ENCODE results near the gene SLC2A11. TPM values are rescaled to one million over a fixed set of nuclear protein-coding genes. Genes with fewer than 3 reads are reported as not detected.

SLC2A11 gene
- total RNA-seq, 2 experiments from 2014 or later, result 9.9 to 11.5 TPM

DNA sequence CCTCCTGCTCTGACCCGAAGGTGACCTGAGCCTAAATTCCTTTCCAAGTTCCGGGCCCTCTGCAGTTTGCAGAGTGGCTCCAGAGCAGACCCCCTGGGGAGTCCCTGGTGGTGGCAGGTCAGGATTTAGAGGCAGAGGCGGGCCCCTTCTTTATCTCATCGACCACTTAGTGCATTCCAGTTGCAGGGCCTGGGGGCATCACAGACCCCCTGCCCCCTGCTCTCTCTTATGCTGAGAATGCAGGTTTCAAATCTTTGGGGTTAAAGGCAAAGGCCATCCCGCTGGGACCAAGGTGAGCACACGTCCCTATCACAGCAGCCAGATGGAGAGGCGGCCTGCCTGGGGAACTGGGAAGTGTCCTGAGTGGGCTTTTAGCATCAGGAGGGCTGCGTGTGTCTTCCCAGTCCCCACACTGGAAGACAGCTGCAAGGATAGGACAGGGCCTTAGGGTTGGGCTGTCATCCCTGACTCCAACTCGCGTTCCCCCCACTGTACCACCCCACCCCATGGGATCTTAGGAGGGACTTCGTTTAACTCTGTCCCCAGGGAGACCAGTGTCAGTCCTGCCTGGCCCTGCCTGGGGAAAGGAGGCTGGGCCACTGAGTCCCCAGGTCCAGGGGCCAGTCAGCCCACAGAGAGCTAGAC, 30.2 kb upstream of the SLC2A11 start:
- no peak for ATAC-seq (ENCODE audit: poor library complexity)
- no peak overlapping the region for H3K27ac ChIP-seq (ENCODE audit: low read depth in 1 of 2, low read length in 2 of 2)
- Mint-ChIP-seq H3K27ac (no peak overlapping the region), H3K9me3 (no peaks in the 10 kb centered on the region), H3K36me3 (ENCODE audit: low read depth) (peaks cover 69% of the 10 kb centered on the region), H3K27me3 (no peaks in the 10 kb centered on the region), H3K4me1 (ENCODE audit: low read depth) (no peaks in the 10 kb centered on the region), H3K4me3 (no peak overlapping the region)
- H3K36me3 ChIP-seq (ENCODE audit: insufficient read depth, low read length), result peaks cover 73% of the 10 kb centered on the region
- DNase-seq, result no peak
- H3K4me1 ChIP-seq (ENCODE audit: insufficient read depth, low read length), result no peaks in the 10 kb centered on the region
- TF ChIP-seq, protein P1, sequence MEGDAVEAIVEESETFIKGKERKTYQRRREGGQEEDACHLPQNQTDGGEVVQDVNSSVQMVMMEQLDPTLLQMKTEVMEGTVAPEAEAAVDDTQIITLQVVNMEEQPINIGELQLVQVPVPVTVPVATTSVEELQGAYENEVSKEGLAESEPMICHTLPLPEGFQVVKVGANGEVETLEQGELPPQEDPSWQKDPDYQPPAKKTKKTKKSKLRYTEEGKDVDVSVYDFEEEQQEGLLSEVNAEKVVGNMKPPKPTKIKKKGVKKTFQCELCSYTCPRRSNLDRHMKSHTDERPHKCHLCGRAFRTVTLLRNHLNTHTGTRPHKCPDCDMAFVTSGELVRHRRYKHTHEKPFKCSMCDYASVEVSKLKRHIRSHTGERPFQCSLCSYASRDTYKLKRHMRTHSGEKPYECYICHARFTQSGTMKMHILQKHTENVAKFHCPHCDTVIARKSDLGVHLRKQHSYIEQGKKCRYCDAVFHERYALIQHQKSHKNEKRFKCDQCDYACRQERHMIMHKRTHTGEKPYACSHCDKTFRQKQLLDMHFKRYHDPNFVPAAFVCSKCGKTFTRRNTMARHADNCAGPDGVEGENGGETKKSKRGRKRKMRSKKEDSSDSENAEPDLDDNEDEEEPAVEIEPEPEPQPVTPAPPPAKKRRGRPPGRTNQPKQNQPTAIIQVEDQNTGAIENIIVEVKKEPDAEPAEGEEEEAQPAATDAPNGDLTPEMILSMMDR (IDR thresholded peaks at IDR 0.05), result no peak
- H3K4me3 ChIP-seq (ENCODE audit: low read length), result no peak overlapping the region
- intact Hi-C loops (cut with DNase I, micrococcal nuclease), result no loop called here
- no peaks in the 10 kb centered on the region for H3K9me3 ChIP-seq (ENCODE audit: control insufficient read depth in 1 of 2, insufficient read depth in 1 of 2, low read length in 2 of 2)
- H3K27me3 ChIP-seq (ENCODE audit: control insufficient read depth in 1 of 2, insufficient read depth in 2 of 2, low read length in 2 of 2), result no peaks in the 10 kb centered on the region
- POLR2A ChIA-PET, result no interaction called here
- CTCF ChIA-PET, result no interaction called here

DNA sequence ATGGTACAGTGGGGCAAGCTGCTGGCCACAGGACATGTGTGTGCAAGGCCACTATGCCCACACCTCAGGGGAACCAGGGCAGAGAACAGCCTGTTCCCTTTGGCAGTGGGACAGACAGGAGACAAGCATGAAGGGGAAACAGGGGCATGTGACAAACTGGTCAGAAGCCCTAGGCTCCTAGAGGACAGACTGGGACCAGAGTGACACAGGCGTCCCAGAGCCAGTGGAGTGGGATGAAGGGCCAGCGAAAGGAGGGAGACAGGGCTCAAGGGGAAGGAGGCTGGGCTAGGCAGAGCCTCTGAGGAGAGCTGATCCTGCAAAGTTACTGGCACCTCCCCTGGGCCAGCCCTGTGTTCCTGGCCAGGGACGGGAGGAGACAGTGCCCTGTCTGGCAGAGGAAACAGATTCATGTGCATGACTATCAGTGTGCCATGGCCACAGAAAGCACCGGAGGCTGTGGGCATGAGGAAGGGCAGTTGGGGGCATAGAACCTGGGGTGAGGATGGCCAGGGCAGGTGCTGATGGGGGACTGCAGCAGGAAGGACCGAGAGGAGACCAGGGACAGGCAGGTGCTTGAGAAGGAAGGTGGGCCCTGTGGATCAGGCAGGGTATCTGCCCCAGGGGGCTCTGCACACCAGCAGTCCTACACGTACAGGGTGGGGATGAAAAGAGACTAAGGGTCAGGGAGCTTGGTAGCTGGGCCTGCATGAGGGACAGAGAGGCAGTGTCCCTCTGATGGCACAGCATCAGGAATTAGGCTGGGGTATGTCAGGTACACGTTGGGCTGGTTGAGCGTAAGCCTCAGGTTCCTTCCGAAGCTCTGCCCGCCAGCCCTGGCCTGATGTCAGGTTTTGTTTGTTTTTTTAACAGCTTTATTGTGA, 28.6 kb upstream of the SLC2A11 start:
- DNase-seq, result no peak
- Histone ChIP-seq H3K4me3 (ENCODE audit: low read length) (no peak overlapping the region), H3K9me3 (ENCODE audit: control insufficient read depth in 1 of 2, insufficient read depth in 1 of 2, low read length in 2 of 2) (no peaks in the 10 kb centered on the region), H3K27ac (ENCODE audit: low read depth in 1 of 2, low read length in 2 of 2) (no peak overlapping the region), H3K4me1 (ENCODE audit: insufficient read depth, low read length) (no peaks in the 10 kb centered on the region), H3K27me3 (ENCODE audit: control insufficient read depth in 1 of 2, insufficient read depth in 2 of 2, low read length in 2 of 2) (no peaks in the 10 kb centered on the region), H3K36me3 (ENCODE audit: insufficient read depth, low read length) (peaks cover 70% of the 10 kb centered on the region)
- H3K27me3 Mint-ChIP-seq, result no peaks in the 10 kb centered on the region
- H3K4me3 Mint-ChIP-seq, result no peak overlapping the region
- no peak overlapping the region for H3K27ac Mint-ChIP-seq
- CTCF ChIA-PET, result interaction anchor here (1.5 kb wide), 1 partner anchor 21 kb away, joined by 4 read pairs; no protein-coding TSS in a partner anchor
- H3K9me3 Mint-ChIP-seq, result no peaks in the 10 kb centered on the region
- POLR2A ChIA-PET, result no interaction called here
- intact Hi-C loops (cut with DNase I, micrococcal nuclease), result no loop called here
- no peaks in the 10 kb centered on the region for H3K4me1 Mint-ChIP-seq (ENCODE audit: low read depth)
- peaks cover 54% of the 10 kb centered on the region for H3K36me3 Mint-ChIP-seq (ENCODE audit: low read depth)
- no peak for ATAC-seq (ENCODE audit: poor library complexity)
- TF ChIP-seq, protein P1 (IDR thresholded peaks at IDR 0.05), result no peak

DNA sequence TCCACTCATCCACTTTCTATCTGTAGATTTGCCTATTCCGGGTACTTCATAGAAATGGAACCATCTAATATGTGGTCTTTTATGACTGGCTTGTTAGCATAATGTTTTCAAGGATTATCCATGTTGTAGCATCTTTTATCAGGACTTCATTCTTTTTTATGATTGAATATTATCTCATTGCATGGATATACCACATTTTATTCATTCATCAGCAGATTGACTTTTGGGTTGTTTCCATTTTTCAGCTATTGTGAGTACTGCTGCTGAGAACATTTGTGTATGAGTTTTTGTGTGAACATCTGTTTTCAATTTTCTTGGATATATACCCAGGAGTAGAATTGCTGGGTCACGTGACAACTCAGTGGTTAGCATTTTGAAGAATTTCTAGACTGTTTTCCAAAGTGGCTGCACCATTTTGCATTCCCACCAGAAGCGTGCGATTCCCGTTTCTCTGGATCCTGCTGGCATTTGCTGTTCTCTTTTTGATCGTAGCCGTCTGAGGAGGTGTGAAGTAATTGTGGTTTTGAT, 27.8 kb upstream of the SLC2A11 start:
- H3K4me3 ChIP-seq (ENCODE audit: low read length), result no peak overlapping the region
- Mint-ChIP-seq H3K4me3 (no peak overlapping the region), H3K27me3 (no peaks in the 10 kb centered on the region), H3K4me1 (ENCODE audit: low read depth) (no peaks in the 10 kb centered on the region), H3K27ac (no peak overlapping the region), H3K36me3 (ENCODE audit: low read depth) (peaks cover 50% of the 10 kb centered on the region), H3K9me3 (no peaks in the 10 kb centered on the region)
- H3K4me1 ChIP-seq (ENCODE audit: insufficient read depth, low read length), result no peaks in the 10 kb centered on the region
- TF ChIP-seq, protein P1 (IDR thresholded peaks at IDR 0.05), result no peak
- no peaks in the 10 kb centered on the region for H3K27me3 ChIP-seq (ENCODE audit: control insufficient read depth in 1 of 2, insufficient read depth in 2 of 2, low read length in 2 of 2)
- H3K9me3 ChIP-seq (ENCODE audit: control insufficient read depth in 1 of 2, insufficient read depth in 1 of 2, low read length in 2 of 2), result no peaks in the 10 kb centered on the region
- intact Hi-C loops (cut with DNase I, micrococcal nuclease), result no loop called here
- H3K36me3 ChIP-seq (ENCODE audit: insufficient read depth, low read length), result peaks cover 68% of the 10 kb centered on the region
- DNase-seq (no peak), ATAC-seq (ENCODE audit: poor library complexity) (no peak)
- POLR2A ChIA-PET, result no interaction called here
- CTCF ChIA-PET, result interaction anchor here (1.5 kb wide), 1 partner anchor 20 kb away, joined by 4 read pairs; no protein-coding TSS in a partner anchor
- H3K27ac ChIP-seq (ENCODE audit: low read depth in 1 of 2, low read length in 2 of 2), result no peak overlapping the region

All from CD4-positive, alpha-beta T cell (primary cell).